Measurements from ENCODE around the gene C1orf174. TPM values are rescaled to one million over a fixed set of nuclear protein-coding genes. Genes with fewer than 3 reads are reported as not detected.

C1orf174 gene
- total RNA-seq, 6 experiments from 2014 or later: 9.7 to 20.9 (median 11.1) TPM

DNA sequence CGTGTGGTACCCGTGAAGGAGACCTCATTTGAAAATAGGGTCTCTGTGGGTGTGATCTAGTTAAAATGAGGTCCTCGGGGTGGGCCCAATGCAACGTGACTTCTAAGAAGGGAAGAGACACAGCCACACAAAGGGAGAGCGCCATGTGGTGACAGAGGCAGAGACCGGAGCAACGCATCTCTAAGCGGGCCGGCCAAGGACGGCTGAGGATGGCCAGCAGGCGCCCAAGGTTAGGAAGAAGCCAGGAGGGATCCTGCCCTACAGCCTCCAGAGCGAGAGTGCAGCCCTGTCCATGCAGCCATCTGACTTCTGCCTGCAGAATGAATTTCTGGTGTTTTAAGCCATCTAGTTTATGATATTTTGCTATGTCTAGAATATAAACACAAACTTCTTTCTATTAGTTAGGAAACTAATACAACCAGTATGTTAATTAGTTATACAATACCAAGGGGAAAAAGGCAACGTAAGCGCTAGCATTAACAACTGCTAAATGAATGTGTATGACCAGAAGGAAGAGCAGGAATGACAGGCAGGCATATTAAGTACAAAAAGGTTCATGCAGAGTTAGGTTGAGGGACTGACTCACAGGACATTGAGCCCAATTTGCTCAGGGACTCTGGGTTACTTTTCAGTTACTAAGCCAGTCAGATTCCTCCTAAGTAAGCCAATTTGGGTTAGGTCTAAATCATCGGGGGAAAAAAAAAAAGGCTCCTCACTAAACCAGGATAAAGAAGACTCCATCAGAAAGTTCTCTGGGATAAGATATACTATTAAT lies 47.2 kb downstream of the C1orf174 start:
- H3K36me3 ChIP-seq: peaks cover 0 to 20% (median 13%) of the 10 kb centered on the region in 4 donors
- intact Hi-C loops (cut with DNase I): no loop called here
- 75% methylated on average over 6 of the region's 15 CpGs for WGBS (ENCODE audit: insufficient coverage, low coverage, low lambda C conversion rate, missing lambda C conversion rate)
- H3K4me1 ChIP-seq: peaks cover 0 to 13% (median 6%) of the 10 kb centered on the region in 4 donors
- no peak for DNase-seq
- no peak overlapping the region for H3K27ac ChIP-seq
- ATAC-seq: peak in 1 of 4 donors; percentile 45
- no peak for TF ChIP-seq POLR2A (IDR thresholded peaks at IDR 0.05)
- TF ChIP-seq, protein P1, sequence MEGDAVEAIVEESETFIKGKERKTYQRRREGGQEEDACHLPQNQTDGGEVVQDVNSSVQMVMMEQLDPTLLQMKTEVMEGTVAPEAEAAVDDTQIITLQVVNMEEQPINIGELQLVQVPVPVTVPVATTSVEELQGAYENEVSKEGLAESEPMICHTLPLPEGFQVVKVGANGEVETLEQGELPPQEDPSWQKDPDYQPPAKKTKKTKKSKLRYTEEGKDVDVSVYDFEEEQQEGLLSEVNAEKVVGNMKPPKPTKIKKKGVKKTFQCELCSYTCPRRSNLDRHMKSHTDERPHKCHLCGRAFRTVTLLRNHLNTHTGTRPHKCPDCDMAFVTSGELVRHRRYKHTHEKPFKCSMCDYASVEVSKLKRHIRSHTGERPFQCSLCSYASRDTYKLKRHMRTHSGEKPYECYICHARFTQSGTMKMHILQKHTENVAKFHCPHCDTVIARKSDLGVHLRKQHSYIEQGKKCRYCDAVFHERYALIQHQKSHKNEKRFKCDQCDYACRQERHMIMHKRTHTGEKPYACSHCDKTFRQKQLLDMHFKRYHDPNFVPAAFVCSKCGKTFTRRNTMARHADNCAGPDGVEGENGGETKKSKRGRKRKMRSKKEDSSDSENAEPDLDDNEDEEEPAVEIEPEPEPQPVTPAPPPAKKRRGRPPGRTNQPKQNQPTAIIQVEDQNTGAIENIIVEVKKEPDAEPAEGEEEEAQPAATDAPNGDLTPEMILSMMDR (IDR thresholded peaks at IDR 0.05): no peak
- no peak overlapping the region for H3K4me3 ChIP-seq
- no peaks in the 10 kb centered on the region for H3K27me3 ChIP-seq
- H3K9me3 ChIP-seq: no peaks in the 10 kb centered on the region

DNA sequence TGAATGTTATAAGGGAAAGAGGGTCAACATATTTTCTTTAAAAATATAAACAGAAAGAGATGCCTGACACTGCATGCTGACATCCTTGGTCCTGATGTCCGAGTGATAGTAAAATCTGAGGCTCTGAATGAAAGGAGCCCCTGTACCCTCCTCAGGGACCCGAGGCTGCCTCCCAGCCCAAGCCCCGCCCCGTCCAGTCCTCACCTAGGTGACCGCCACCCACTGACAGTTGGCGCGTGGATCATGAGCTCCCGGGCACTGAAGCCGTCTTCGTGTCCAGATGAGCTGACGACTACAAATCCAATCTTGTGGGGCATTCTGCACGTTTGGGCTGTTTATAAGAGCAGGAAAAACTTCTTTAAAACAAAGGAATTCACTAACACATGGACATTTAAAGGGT lies 48.0 kb downstream of the C1orf174 start:
- TF ChIP-seq POLR2A (IDR thresholded peaks at IDR 0.05): no peak
- TF ChIP-seq, protein P1 (IDR thresholded peaks at IDR 0.05): no peak
- Histone ChIP-seq H3K9me3 (no peaks in the 10 kb centered on the region), H3K4me3 (no peak overlapping the region), H3K27ac (no peak overlapping the region), H3K4me1 (peaks cover 0 to 12% (median 6%) of the 10 kb centered on the region in 4 donors), H3K27me3 (no peaks in the 10 kb centered on the region), H3K36me3 (peaks cover 0 to 28% (median 13%) of the 10 kb centered on the region in 4 donors)
- DNase-seq (no peak), ATAC-seq (no peak)
- intact Hi-C loops (cut with DNase I): no loop called here
- WGBS (ENCODE audit: insufficient coverage, low coverage, low lambda C conversion rate, missing lambda C conversion rate): 91% methylated on average over 11 of the region's 12 CpGs

DNA sequence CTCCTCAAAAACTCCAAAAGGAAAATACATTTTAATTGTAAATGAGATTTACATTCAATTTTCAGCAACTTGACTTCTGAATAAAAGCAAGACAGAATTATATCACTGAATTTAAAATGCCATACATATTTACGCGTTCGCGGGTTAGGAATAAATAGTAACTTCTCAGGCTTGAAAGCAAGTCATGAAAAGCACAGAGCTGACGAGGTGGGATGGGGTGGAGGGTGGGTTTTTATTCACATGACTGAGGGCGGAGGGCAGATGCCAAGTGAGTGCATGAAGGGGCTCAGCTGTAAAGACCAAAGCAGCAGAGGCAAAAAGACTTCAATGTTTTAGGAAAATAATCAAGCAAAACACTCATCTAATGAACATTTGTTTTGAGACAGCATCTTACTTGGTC lies 48.8 kb downstream of the C1orf174 start:
- no peak for DNase-seq
- Histone ChIP-seq H3K27me3 (no peaks in the 10 kb centered on the region), H3K27ac (no peak overlapping the region), H3K36me3 (peaks cover 0 to 34% (median 13%) of the 10 kb centered on the region in 4 donors), H3K4me1 (peaks cover 0 to 12% (median 5%) of the 10 kb centered on the region in 4 donors), H3K4me3 (no peak overlapping the region), H3K9me3 (no peaks in the 10 kb centered on the region)
- TF ChIP-seq, protein P1 (IDR thresholded peaks at IDR 0.05): no peak
- TF ChIP-seq POLR2A (IDR thresholded peaks at IDR 0.05): no peak
- no peak for ATAC-seq
- intact Hi-C loops (cut with DNase I): no loop called here
- WGBS (ENCODE audit: insufficient coverage, low coverage, low lambda C conversion rate, missing lambda C conversion rate): 84% methylated on average over 6 of the region's 6 CpGs

DNA sequence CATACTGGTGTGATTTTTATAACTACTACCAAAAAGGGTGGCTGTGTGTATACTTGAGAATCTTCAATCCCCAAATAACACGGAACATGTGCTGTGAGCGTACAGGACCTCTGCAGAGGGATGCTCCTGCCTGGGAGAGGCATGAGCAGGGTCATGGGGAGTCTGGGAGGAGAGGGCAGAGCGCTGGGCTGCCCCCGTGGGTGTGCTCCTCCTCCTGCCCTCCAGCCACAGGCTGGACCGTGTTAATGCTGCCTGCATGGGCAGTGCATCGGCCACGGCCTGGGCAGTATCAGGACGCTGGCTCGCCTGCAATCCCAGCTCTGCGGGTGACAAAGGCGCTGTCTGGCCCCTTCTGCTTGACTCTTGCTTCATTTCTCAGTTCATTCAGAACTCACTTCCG lies 49.2 kb downstream of the C1orf174 start:
- Histone ChIP-seq H3K4me1 (peaks cover 0 to 7% (median 3%) of the 10 kb centered on the region in 4 donors), H3K27me3 (no peaks in the 10 kb centered on the region), H3K9me3 (no peaks in the 10 kb centered on the region), H3K4me3 (no peak overlapping the region), H3K27ac (no peak overlapping the region), H3K36me3 (peaks cover 0 to 34% (median 13%) of the 10 kb centered on the region in 4 donors)
- TF ChIP-seq, protein P1 (IDR thresholded peaks at IDR 0.05): no peak
- no peak for TF ChIP-seq POLR2A (IDR thresholded peaks at IDR 0.05)
- intact Hi-C loops (cut with DNase I): no loop called here
- DNase-seq (no peak), ATAC-seq (peak in 1 of 4 donors; percentile 26)
- WGBS (ENCODE audit: insufficient coverage, low coverage, low lambda C conversion rate, missing lambda C conversion rate): 73% methylated on average over 6 of the region's 12 CpGs
